GM12891 (cell line): ENCODE measurements around the gene UBASH3A.

Experiments
- PAX5 ChIP-seq: IDR thresholded peaks from 2 replicates; pipeline ENCODE4 v1.6.1; 2011; ENCODE audit warnings: low read length, moderate library complexity, mild to moderate bottlenecking; ENCODE audit not compliant: insufficient read depth, severe bottlenecking
- POLR2A ChIP-seq: IDR thresholded peaks from 2 replicates; pipeline ENCODE4 v1.6.1; 2011; ENCODE audit warnings: low read depth, low read length, control low read depth
- POLR2AphosphoS5 ChIP-seq: IDR thresholded peaks from 2 replicates; pipeline ENCODE4 v1.6.1; 2011; ENCODE audit warnings: low read depth, low read length, control low read depth
- POU2F2 ChIP-seq: IDR thresholded peaks from 2 replicates; pipeline ENCODE4 v1.6.1; 2011; ENCODE audit warnings: low read depth, mild to moderate bottlenecking, control low read depth, low read length, moderate library complexity
- SPI1 ChIP-seq: IDR thresholded peaks from 2 replicates; pipeline ENCODE4 v1.6.1; 2011; ENCODE audit warnings: low read depth, low read length, control low read depth
- TAF1 ChIP-seq: IDR thresholded peaks from 2 replicates; pipeline ENCODE4 v1.6.1; 2011; ENCODE audit warnings: low read depth, low read length, control low read depth

GRCh38 chr21:42489991-42490390, 86.3 kb downstream of the UBASH3A start:
- no peak for TF ChIP-seq TAF1
- no peak for TF ChIP-seq SPI1
- TF ChIP-seq POLR2AphosphoS5: no peak
- no peak for TF ChIP-seq POLR2A
- no peak for TF ChIP-seq POU2F2
- TF ChIP-seq PAX5: no peak
